Rectal smooth muscle tissue (tissue), 1 donor: ENCODE data around the gene SMAD9.
A peak's percentile ranks its signal among the peaks of the same experiment; 100 is the strongest.

Experiments used
- H3K27ac ChIP-seq: one replicate; pipeline ENCODE4 v1.7.0; 2013; ENCODE audit warnings: low read depth, low read length, inconsistent platforms
- H3K27me3 ChIP-seq: one replicate; pipeline ENCODE4 v1.7.0; 2013; ENCODE audit warnings: low read length; ENCODE audit not compliant: control insufficient read depth, insufficient read depth
- H3K36me3 ChIP-seq: one replicate; pipeline ENCODE4 v1.7.0; 2013; ENCODE audit warnings: low read length; ENCODE audit not compliant: control insufficient read depth, insufficient read depth
- H3K4me1 ChIP-seq: one replicate; pipeline ENCODE4 v1.7.0; 2013; ENCODE audit warnings: low read length; ENCODE audit not compliant: control insufficient read depth, insufficient read depth
- H3K4me3 ChIP-seq: one replicate; pipeline ENCODE4 v1.7.0; 2013; ENCODE audit warnings: low read length
- H3K9ac ChIP-seq: one replicate; pipeline ENCODE4 v1.7.0; 2013; ENCODE audit warnings: low read length

Gene SMAD9

DNA sequence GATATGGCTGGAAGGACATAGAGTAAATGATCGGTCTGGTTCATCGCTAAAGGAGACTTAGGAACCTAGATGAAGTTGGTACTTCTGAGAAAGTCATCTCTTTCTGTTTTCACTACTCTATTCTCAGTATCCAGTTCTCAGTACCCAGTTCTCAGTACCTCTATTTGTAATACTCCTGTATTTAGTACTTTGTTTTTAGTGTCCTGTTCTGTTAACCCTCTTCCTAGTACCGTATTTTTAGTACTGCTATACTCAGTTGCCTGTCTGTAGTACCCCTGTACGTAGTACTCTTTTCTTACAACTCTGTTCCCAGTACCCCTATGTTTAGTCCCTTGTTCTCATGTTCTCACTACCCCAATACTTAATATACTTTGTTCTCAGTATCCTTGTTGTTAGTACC, 99.8 kb downstream of the SMAD9 start:
- Histone ChIP-seq H3K4me3 (peak overlapping the region; percentile 84), H3K4me1 (no peaks in the 10 kb centered on the region), H3K36me3 (no peaks in the 10 kb centered on the region), H3K27me3 (no peaks in the 10 kb centered on the region), H3K9ac (peak overlapping the region; percentile 45), H3K27ac (no peak overlapping the region)

- Histone ChIP-seq H3K36me3 (no peaks in the 10 kb centered on the region), H3K27me3 (no peaks in the 10 kb centered on the region), H3K9ac (peak overlapping the region; percentile 45), H3K27ac (no peak overlapping the region), H3K4me1 (no peaks in the 10 kb centered on the region), H3K4me3 (peak overlapping the region; percentile 84)
Observed at GRCh38 chr13:36819739-36820090, 100.3 kb downstream of the SMAD9 start.

DNA sequence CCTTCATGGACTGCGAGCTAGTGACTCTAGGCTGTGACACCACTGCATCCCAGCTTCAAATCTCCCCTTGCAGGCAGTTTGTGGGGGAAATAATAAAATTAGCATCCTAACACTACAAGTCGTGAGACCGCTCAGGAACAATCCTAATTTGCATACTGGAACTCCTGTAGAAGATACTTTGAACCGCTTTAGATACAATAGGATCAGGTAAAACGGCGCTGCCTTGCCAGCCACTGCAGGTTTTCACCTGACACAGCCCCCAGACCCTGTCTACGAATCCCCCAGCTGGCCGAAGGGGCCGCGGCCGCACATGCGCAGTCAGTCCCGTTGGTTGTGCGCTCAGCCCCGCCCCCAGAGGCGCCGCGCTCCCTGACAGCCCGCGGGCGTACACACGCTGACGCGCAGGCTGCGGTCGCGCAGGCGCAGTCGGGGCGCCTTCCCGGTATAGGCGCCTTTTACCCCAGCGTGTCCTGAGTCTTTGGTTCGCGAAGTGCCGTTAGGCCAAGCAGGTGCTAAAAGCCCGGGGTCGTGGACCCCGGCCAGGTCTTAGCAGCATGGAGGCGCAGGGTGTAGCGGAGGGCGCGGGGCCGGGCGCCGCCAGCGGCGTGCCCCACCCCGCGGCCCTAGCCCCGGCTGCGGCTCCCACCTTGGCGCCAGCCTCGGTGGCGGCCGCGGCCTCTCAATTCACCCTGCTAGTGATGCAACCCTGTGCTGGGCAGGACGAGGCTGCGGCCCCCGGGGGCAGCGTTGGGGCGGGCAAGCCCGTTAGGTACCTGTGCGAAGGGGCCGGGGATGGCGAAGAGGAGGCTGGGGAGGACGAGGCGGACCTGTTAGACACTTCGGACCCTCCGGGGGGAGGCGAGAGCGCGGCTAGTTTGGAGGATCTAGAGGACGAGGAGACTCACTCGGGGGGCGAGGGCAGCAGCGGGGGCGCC, 101.0 kb downstream of the SMAD9 start, which contains the start of gene RFXAP:
RFXAP (plus strand) TSS at position 419 of the 935 bp plus-strand sequence; CDS start at position 555, 136 bp downstream.
- Histone ChIP-seq H3K36me3 (no peaks in the 10 kb centered on the region), H3K4me3 (peak within 1 kb of the TSS; percentile 84), H3K27ac (peak within 1 kb of the TSS; percentile 27), H3K4me1 (no peaks in the 10 kb centered on the region), H3K9ac (peak within 1 kb of the TSS; percentile 61), H3K27me3 (no peaks in the 10 kb centered on the region)

DNA sequence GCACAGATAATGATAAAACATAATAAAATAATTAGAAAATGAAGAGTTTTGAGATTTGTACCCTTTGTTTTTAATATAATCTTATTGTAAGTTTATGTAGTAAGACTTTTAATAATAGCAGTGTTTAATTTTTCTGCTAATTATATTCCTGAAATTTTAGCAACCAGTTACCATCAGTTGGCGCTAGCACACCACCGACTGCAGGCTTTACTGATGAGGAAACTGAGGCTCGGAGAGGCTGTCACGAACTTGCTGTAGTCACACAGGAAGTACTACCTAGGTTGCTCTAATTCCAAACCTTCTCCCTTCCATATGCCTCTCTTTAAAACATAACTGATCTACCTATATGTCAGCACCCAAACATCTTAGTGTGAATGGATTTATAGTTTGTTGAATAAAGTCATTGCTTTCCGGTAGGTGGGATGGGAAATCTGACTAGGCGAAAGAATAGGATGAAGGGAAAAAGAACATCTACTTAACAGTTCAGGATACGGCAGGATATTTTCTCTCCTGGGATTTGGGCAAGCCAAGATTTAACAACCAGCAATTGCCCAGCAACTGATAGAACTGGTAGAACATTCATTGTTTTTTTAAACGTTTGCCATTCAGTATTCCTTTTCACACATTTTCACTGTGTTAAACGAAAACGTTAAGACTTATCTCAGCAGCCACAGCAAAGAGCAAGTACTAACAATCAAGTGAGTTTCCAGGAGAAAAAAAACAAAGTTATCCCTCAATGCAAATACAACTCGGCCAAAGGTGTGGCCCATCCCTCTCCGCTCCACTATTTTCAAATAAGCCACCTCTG, 101.8 kb downstream of the SMAD9 start:
- Histone ChIP-seq H3K27me3 (no peaks in the 10 kb centered on the region), H3K4me1 (no peaks in the 10 kb centered on the region), H3K36me3 (no peaks in the 10 kb centered on the region), H3K27ac (peak overlapping the region; percentile 27), H3K4me3 (peak overlapping the region; percentile 84), H3K9ac (peak overlapping the region; percentile 16)

GRCh38 chr13:36815062-36815461, 105.0 kb downstream of the SMAD9 start:
- no peak overlapping the region for H3K9ac ChIP-seq
- H3K27ac ChIP-seq: no peak overlapping the region
- H3K36me3 ChIP-seq: no peaks in the 10 kb centered on the region
- H3K27me3 ChIP-seq: no peaks in the 10 kb centered on the region
- no peaks in the 10 kb centered on the region for H3K4me1 ChIP-seq
- no peak overlapping the region for H3K4me3 ChIP-seq

- H3K27ac ChIP-seq: no peak overlapping the region
- H3K4me3 ChIP-seq: no peak overlapping the region
- H3K27me3 ChIP-seq: no peaks in the 10 kb centered on the region
- H3K4me1 ChIP-seq: no peaks in the 10 kb centered on the region
- H3K36me3 ChIP-seq: no peaks in the 10 kb centered on the region
- H3K9ac ChIP-seq: no peak overlapping the region
Observed at GRCh38 chr13:36814465-36814864, 105.6 kb downstream of the SMAD9 start.

DNA sequence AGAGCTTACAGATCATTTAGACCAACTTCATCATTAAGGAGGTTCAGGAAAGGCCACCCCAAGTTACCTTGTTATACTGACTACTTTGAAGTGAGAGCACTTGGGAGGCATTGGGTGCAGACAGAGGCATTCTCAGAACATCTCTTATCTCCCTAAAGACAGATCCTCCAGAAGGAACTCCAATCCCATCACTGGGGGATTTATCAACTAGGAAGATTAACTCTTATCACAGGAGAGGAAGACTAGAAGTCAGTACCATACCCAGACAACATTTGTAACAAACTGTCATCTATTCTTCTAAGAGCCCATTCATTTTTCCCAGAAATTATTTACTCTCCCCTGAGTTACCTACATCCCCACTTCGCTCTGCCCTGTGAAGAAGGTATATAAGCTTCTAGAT, 106.8 kb downstream of the SMAD9 start:
- Histone ChIP-seq H3K36me3 (no peaks in the 10 kb centered on the region), H3K9ac (no peak overlapping the region), H3K27me3 (no peaks in the 10 kb centered on the region), H3K4me3 (no peak overlapping the region), H3K27ac (no peak overlapping the region), H3K4me1 (no peaks in the 10 kb centered on the region)

DNA sequence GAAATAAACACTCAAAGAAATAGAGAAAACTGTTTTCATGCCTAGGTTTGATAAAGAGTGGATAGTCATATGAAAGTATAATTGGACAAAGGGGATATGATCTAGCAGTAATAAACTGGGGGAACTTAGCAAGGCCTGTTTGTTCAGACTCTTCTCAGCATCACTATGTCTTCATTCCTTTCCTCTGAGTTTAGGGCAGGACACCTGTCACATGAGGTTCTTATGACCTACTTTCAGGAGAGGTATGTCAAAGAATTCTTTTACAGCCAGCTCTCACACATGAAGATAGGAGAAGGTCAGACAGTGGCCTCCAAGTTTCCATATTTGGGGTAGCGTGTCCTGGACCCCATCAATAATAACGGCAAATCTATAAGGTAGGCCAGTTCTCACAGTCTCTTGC, 112.4 kb downstream of the SMAD9 start:
- no peak overlapping the region for H3K9ac ChIP-seq
- H3K4me3 ChIP-seq: no peak overlapping the region
- no peaks in the 10 kb centered on the region for H3K36me3 ChIP-seq
- H3K27me3 ChIP-seq: no peaks in the 10 kb centered on the region
- H3K4me1 ChIP-seq: no peaks in the 10 kb centered on the region
- H3K27ac ChIP-seq: no peak overlapping the region

- no peaks in the 10 kb centered on the region for H3K27me3 ChIP-seq
- no peaks in the 10 kb centered on the region for H3K36me3 ChIP-seq
- no peak overlapping the region for H3K27ac ChIP-seq
Observed at GRCh38 chr13:36806102-36806501, 113.9 kb downstream of the SMAD9 start.

DNA sequence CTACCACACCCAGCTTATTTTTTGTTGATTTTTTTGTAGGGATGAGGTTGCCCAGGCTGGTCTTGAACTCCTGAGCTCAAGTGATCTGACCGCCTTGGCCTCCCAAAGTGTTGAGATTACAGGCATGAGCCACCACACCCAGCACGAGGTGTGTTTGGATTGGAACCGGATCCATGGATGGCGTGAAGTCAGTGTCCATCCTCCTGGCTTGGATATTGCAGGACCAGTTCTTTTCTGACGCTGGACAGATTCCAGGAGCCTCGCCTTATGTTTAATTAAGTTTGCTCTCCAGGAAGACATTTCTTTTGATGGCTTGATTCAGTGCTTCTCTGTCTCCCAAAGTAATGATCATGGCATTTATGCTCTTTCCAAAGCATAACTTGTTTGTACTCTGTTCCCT, 115.5 kb downstream of the SMAD9 start:
- Histone ChIP-seq H3K4me3 (no peak overlapping the region), H3K4me1 (no peaks in the 10 kb centered on the region), H3K9ac (no peak overlapping the region), H3K27ac (no peak overlapping the region), H3K36me3 (no peaks in the 10 kb centered on the region), H3K27me3 (no peaks in the 10 kb centered on the region)

More at GRCh38 chr13:36806102-36806501, 113.9 kb downstream of the SMAD9 start:
- no peak overlapping the region for H3K4me3 ChIP-seq
- no peaks in the 10 kb centered on the region for H3K4me1 ChIP-seq
- no peak overlapping the region for H3K9ac ChIP-seq

DNA sequence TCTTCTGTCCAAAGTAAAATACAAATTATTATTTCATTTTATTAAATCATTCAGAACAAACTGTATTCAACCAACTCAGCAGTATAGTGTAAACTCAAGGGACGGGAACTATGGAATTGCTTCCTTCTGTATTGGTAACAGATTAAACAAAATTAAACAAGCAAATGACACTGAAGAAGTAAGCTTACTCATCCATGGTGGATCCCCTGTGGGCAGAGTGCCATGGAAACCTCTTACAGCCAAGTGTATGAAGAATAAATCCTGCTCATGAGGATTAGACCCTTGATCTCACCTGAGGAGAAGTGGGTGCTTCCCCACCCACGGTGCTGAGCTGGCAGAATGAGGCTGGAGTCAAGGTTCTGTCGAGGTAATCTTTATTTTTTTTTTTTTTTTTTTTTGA, 119.0 kb downstream of the SMAD9 start:
- no peak overlapping the region for H3K4me3 ChIP-seq
- H3K27ac ChIP-seq: no peak overlapping the region
- no peaks in the 10 kb centered on the region for H3K27me3 ChIP-seq
- no peaks in the 10 kb centered on the region for H3K4me1 ChIP-seq
- H3K36me3 ChIP-seq: no peaks in the 10 kb centered on the region
- no peak overlapping the region for H3K9ac ChIP-seq

- H3K27me3 ChIP-seq: no peaks in the 10 kb centered on the region
- H3K36me3 ChIP-seq: no peaks in the 10 kb centered on the region
- H3K4me3 ChIP-seq: no peak overlapping the region
- H3K9ac ChIP-seq: no peak overlapping the region
- H3K4me1 ChIP-seq: no peaks in the 10 kb centered on the region
- H3K27ac ChIP-seq: no peak overlapping the region
Observed at GRCh38 chr13:36796052-36796451, 124.0 kb downstream of the SMAD9 start.
